Measurements from ENCODE around the gene PCSK7. TPM values are rescaled to one million over a fixed set of nuclear protein-coding genes. Genes with fewer than 3 reads are reported as not detected.

PCSK7 gene
- total RNA-seq, 1 donor from 2014 or later, result 14.2 TPM

DNA sequence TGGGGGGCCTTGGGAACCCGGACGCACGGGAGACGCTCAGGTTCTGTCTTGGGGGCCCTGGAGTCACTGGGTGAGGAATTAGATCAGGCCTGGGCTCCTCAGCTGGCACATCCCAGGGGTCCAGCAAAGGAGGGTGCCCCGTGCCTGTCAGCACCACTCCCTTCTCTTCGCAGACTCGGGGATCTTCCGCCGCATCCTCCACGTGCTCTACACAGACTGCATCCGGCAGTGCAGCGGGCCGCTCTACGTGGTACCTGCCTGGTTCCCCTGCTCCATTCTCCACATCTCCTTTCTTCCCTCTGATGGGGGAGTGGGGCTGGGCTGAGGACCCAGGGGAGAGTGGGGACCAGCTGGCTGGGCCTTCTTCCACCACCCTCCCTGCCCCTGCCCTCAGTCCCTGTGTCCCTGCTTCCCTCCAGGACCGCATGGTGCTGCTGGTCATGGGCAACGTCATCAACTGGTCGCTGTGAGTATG lies 39.4 kb downstream of the PCSK7 start:
- Mint-ChIP-seq H3K27me3 (ENCODE audit: insufficient read depth, low read depth) (peaks cover 2% of the 10 kb centered on the region), H3K9me3 (no peaks in the 10 kb centered on the region), H3K4me3 (no peak overlapping the region), H3K27ac (no peak overlapping the region), H3K4me1 (peaks cover 3% of the 10 kb centered on the region), H3K36me3 (peaks cover 12% of the 10 kb centered on the region)
- TF ChIP-seq, protein P1, sequence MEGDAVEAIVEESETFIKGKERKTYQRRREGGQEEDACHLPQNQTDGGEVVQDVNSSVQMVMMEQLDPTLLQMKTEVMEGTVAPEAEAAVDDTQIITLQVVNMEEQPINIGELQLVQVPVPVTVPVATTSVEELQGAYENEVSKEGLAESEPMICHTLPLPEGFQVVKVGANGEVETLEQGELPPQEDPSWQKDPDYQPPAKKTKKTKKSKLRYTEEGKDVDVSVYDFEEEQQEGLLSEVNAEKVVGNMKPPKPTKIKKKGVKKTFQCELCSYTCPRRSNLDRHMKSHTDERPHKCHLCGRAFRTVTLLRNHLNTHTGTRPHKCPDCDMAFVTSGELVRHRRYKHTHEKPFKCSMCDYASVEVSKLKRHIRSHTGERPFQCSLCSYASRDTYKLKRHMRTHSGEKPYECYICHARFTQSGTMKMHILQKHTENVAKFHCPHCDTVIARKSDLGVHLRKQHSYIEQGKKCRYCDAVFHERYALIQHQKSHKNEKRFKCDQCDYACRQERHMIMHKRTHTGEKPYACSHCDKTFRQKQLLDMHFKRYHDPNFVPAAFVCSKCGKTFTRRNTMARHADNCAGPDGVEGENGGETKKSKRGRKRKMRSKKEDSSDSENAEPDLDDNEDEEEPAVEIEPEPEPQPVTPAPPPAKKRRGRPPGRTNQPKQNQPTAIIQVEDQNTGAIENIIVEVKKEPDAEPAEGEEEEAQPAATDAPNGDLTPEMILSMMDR (IDR thresholded peaks at IDR 0.05), result no peak
- TF ChIP-seq EZH2phosphoT487 (IDR thresholded peaks at IDR 0.05) (no peak), EZH2 (IDR thresholded peaks at IDR 0.05) (no peak)
- H2AFZ ChIP-seq (replicated peaks), result no peak overlapping the region
- H3K4me2 ChIP-seq, result no peak overlapping the region
- H3K27ac ChIP-seq, result no peak overlapping the region
- no peaks in the 10 kb centered on the region for H3K9me3 ChIP-seq (ENCODE audit: low read depth)
- no peak for DNase-seq (ENCODE audit: low spot score)
- H3K27me3 ChIP-seq, result no peaks in the 10 kb centered on the region
- no peak overlapping the region for H3K9ac ChIP-seq
- no peaks in the 10 kb centered on the region for H3K36me3 ChIP-seq
- H3F3A ChIP-seq (ENCODE audit: low read depth), result peaks cover 4% of the 10 kb centered on the region
- H3K4me3 ChIP-seq, result no peak overlapping the region
- H3K4me1 ChIP-seq, result no peaks in the 10 kb centered on the region
- no peaks in the 10 kb centered on the region for H3K79me2 ChIP-seq (ENCODE audit: low read depth)
- H4K20me1 ChIP-seq (ENCODE audit: low read depth), result no peaks in the 10 kb centered on the region

DNA sequence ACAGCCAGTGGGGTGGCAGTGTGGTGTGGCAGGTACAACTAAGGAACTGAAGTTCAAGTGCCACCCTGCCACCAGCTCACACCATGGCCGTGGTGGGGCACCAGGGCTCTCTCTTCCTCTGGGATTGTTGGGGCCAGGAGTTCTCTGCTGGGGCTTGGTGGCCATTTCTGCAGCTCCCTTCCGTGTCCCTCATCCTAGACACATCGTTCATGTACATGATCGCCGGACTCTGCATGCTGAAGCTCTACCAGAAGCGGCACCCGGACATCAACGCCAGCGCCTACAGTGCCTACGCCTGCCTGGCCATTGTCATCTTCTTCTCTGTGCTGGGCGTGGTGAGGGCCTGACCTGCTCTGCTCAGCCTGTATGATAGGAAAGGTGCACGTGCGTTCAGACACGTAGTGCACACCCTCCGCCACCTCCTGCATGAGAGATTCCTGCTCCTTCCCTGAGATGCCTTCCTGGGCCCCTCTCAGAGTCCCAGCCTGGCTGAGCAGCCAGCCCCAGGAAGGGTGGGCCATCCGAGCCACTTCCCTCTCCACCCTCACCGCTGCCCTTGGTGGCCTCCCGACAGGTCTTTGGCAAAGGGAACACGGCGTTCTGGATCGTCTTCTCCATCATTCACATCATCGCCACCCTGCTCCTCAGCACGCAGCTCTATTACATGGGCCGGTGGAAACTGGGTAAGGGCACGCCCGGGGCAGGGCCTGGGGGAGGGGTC lies 40.0 kb downstream of the PCSK7 start:
- no peak for DNase-seq (ENCODE audit: low spot score)

DNA sequence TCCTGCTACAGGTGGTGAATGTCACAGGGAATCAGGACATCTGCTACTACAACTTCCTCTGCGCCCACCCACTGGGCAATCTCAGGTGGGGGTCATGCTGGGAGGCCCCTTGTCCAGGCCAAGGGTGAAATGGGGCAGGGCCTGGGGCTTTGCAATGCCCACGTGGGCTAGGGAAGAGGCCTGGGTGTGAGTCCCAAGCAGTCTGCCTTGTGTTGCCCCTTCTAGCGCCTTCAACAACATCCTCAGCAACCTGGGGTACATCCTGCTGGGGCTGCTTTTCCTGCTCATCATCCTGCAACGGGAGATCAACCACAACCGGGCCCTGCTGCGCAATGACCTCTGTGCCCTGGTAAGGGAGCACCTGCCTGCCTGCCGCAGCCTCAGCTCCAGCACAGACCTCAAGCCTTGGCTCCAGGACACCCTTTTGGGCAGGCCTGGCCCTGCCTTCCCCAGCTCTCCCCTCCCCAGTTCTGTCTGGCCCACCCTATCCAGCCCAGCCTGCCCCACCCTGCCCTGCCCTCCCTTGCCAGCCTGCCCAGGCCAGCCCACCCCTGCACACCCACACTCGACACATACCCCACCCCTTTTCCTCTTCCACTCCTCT lies 41.8 kb downstream of the PCSK7 start:
- Histone ChIP-seq H3K9me3 (ENCODE audit: low read depth) (no peaks in the 10 kb centered on the region), H3K36me3 (no peaks in the 10 kb centered on the region), H3K79me2 (ENCODE audit: low read depth) (no peaks in the 10 kb centered on the region), H3K27ac (no peak overlapping the region), H4K20me1 (ENCODE audit: low read depth) (no peaks in the 10 kb centered on the region), H3K9ac (no peak overlapping the region), H3K4me2 (no peak overlapping the region), H3K27me3 (no peaks in the 10 kb centered on the region), H3F3A (ENCODE audit: low read depth) (no peaks in the 10 kb centered on the region), H3K4me1 (no peaks in the 10 kb centered on the region), H2AFZ (replicated peaks) (no peak overlapping the region), H3K4me3 (no peak overlapping the region)
- Mint-ChIP-seq H3K4me1 (no peaks in the 10 kb centered on the region), H3K36me3 (peaks cover 6% of the 10 kb centered on the region), H3K27me3 (ENCODE audit: insufficient read depth, low read depth) (peaks cover 2% of the 10 kb centered on the region), H3K4me3 (no peak overlapping the region), H3K27ac (no peak overlapping the region), H3K9me3 (no peaks in the 10 kb centered on the region)
- DNase-seq (ENCODE audit: low spot score), result no peak
- no peak for TF ChIP-seq EZH2phosphoT487 (IDR thresholded peaks at IDR 0.05)
- TF ChIP-seq, protein P1 (IDR thresholded peaks at IDR 0.05), result no peak
- no peak for TF ChIP-seq EZH2 (IDR thresholded peaks at IDR 0.05)

More for the DNA sequence above, 40.0 kb downstream of the PCSK7 start:
- no peaks in the 10 kb centered on the region for H4K20me1 ChIP-seq (ENCODE audit: low read depth)
- no peak overlapping the region for H3K27ac ChIP-seq
- no peaks in the 10 kb centered on the region for H3F3A ChIP-seq (ENCODE audit: low read depth)
- TF ChIP-seq EZH2phosphoT487 (IDR thresholded peaks at IDR 0.05), result no peak
- TF ChIP-seq, protein P1 (IDR thresholded peaks at IDR 0.05), result no peak
- TF ChIP-seq EZH2 (IDR thresholded peaks at IDR 0.05), result no peak
- H3K36me3 Mint-ChIP-seq, result peaks cover 12% of the 10 kb centered on the region
- no peaks in the 10 kb centered on the region for H3K79me2 ChIP-seq (ENCODE audit: low read depth)
- H3K4me2 ChIP-seq, result no peak overlapping the region
- H3K27me3 Mint-ChIP-seq (ENCODE audit: insufficient read depth, low read depth), result peaks cover 2% of the 10 kb centered on the region
- no peak overlapping the region for H3K4me3 ChIP-seq
- H3K9me3 Mint-ChIP-seq, result no peaks in the 10 kb centered on the region
- no peaks in the 10 kb centered on the region for H3K4me1 ChIP-seq
- H3K9me3 ChIP-seq (ENCODE audit: low read depth), result no peaks in the 10 kb centered on the region
- H2AFZ ChIP-seq (replicated peaks), result no peak overlapping the region
- no peaks in the 10 kb centered on the region for H3K27me3 ChIP-seq
- no peaks in the 10 kb centered on the region for H3K36me3 ChIP-seq
- H3K9ac ChIP-seq, result no peak overlapping the region
- no peaks in the 10 kb centered on the region for H3K4me1 Mint-ChIP-seq
- H3K4me3 Mint-ChIP-seq, result no peak overlapping the region
- no peak overlapping the region for H3K27ac Mint-ChIP-seq

Data from neural progenitor cell (in vitro differentiated cells).